MM.1S (cell line): ENCODE results near the gene FER.

Experiments used
- EZH2phosphoT487 ChIP-seq: fragments of 300-600 bp; sonication (generic); IDR thresholded peaks from 2 replicates; pipeline ENCODE4 v1.6.1; 2018; ENCODE audit warnings: antibody characterized with exemption, low read length
- TF ChIP-seq, protein P1 (sequence below): fragments of 300-600 bp; sonication (generic); IDR thresholded peaks from 2 replicates; pipeline ENCODE4 v1.5.1; 2016; ENCODE audit warnings: antibody characterized with exemption, low read length, mixed read lengths

DNA sequence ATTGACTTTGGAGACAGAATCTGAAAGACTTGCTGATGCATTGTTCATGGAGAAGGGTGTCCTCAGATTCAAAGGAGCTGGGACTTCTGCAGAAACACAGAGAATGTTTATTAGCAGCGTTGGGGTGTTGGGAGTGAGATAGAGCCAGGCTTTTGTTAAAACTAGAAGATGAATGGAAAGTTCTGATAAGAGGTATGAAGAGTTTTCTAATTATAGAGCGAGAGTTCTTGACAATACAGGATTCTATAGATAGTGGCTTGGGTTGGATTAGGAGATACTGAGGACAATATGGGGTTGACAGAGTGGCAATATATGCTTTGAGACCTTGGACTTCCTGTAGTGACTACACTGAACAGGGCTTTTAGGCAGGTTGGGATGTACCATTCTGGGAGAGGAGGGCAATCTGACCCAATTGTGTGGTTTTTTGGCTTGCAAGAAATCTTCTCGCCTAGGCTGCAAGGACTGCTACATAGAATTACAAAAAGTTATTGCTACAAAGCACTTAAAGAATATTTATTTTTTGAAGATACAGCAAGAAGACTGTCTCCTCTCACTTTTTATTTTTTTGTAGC, 83.1 kb downstream of the FER start:
- TF ChIP-seq, protein P1, sequence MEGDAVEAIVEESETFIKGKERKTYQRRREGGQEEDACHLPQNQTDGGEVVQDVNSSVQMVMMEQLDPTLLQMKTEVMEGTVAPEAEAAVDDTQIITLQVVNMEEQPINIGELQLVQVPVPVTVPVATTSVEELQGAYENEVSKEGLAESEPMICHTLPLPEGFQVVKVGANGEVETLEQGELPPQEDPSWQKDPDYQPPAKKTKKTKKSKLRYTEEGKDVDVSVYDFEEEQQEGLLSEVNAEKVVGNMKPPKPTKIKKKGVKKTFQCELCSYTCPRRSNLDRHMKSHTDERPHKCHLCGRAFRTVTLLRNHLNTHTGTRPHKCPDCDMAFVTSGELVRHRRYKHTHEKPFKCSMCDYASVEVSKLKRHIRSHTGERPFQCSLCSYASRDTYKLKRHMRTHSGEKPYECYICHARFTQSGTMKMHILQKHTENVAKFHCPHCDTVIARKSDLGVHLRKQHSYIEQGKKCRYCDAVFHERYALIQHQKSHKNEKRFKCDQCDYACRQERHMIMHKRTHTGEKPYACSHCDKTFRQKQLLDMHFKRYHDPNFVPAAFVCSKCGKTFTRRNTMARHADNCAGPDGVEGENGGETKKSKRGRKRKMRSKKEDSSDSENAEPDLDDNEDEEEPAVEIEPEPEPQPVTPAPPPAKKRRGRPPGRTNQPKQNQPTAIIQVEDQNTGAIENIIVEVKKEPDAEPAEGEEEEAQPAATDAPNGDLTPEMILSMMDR = no peak
- no peak for TF ChIP-seq EZH2phosphoT487
